Skeletal muscle satellite cell (primary cell): ENCODE results near the gene MAGI2.
"Not testable (repeated sequence)": the region's sequence is repeated elsewhere in the genome, so short reads cannot be mapped to it uniquely, and the experiment has no call there.

Experiments
- H3K27me3 ChIP-seq: 2 replicates; pipeline ENCODE4 v1.7.0; 2013; ENCODE audit warnings: low read length; ENCODE audit not compliant: control insufficient read depth, insufficient read depth
- H3K36me3 ChIP-seq: 2 replicates; pipeline ENCODE4 v1.7.0; 2013; ENCODE audit warnings: mild to moderate bottlenecking, control low read depth, low read length; ENCODE audit not compliant: insufficient read depth
- H3K4me1 ChIP-seq: 2 replicates; pipeline ENCODE4 v1.7.0; 2013; ENCODE audit warnings: low read length; ENCODE audit not compliant: control insufficient read depth, insufficient read depth
- H3K4me2 ChIP-seq: 2 replicates; pipeline ENCODE4 v1.7.0; 2013; ENCODE audit warnings: mild to moderate bottlenecking, low read length
- H3K4me3 ChIP-seq: 2 replicates; pipeline ENCODE4 v1.7.0; 2013; ENCODE audit warnings: low read length
- H3K9ac ChIP-seq: 2 replicates; pipeline ENCODE4 v1.7.0; 2013; ENCODE audit warnings: mild to moderate bottlenecking, low read depth, low read length, moderate library complexity
- H3K9me3 ChIP-seq: replicated peaks from 2 replicates; pipeline ENCODE4 v1.7.0; 2013; ENCODE audit warnings: mild to moderate bottlenecking, control low read depth, low read length

MAGI2 gene

GRCh38 chr7:78616539-78616938 lies 836.9 kb downstream of the MAGI2 start:
- Histone ChIP-seq H3K27me3 (no peaks in the 10 kb centered on the region), H3K9ac (no peak overlapping the region), H3K4me1 (no peaks in the 10 kb centered on the region), H3K36me3 (no peaks in the 10 kb centered on the region), H3K4me3 (no peak overlapping the region), H3K4me2 (no peak overlapping the region), H3K9me3 (no peaks in the 10 kb centered on the region)

DNA sequence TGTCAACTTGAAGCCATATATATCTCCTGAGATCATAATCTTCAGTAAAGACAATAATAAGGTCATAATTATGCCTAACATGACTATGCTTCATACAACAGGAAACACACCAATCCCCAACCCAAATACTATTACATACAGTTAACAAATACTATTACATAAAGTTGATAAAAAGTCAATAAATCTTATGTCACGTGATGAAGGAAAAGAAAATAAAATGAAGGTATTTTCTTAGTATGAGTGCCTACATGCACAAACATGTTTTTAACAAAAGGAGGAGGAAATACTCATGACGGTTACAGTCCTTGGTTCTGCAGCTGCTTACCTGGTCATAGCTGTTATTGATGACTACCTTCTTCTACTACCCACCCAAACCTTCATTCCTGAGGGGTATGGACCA lies 844.2 kb downstream of the MAGI2 start:
- Histone ChIP-seq H3K4me2 (no peak overlapping the region), H3K4me3 (no peak overlapping the region), H3K4me1 (peaks cover 9% of the 10 kb centered on the region), H3K36me3 (no peaks in the 10 kb centered on the region), H3K27me3 (no peaks in the 10 kb centered on the region), H3K9ac (no peak overlapping the region), H3K9me3 (no peaks in the 10 kb centered on the region)

- Histone ChIP-seq H3K4me3 (no peak overlapping the region), H3K4me1 (peaks cover 9% of the 10 kb centered on the region), H3K9me3 (no peaks in the 10 kb centered on the region), H3K9ac (no peak overlapping the region), H3K36me3 (no peaks in the 10 kb centered on the region), H3K27me3 (no peaks in the 10 kb centered on the region), H3K4me2 (no peak overlapping the region)
Measured at GRCh38 chr7:78607099-78607498, 846.4 kb downstream of the MAGI2 start.

DNA sequence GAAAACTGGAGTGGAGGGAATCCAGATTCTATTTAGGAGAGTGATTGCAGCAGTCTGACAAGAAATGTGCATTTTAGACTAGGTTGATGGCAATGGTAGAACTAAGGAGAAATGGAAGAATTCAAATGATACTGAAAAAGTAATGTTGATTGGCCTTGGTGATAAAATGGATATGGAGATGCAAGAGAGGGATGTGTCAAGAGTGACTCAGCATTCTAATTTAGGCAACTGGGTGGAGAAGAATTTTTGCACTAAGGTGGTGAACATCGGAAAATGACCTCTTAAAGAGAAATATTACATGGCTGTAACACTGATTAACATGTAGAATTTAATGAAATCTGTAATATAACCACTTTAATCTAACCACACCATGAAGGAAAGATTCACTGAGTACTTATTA lies 848.3 kb downstream of the MAGI2 start:
- Histone ChIP-seq H3K9ac (no peak overlapping the region), H3K36me3 (no peaks in the 10 kb centered on the region), H3K9me3 (no peaks in the 10 kb centered on the region), H3K4me1 (peaks cover 9% of the 10 kb centered on the region), H3K4me3 (no peak overlapping the region), H3K27me3 (no peaks in the 10 kb centered on the region), H3K4me2 (no peak overlapping the region)

DNA sequence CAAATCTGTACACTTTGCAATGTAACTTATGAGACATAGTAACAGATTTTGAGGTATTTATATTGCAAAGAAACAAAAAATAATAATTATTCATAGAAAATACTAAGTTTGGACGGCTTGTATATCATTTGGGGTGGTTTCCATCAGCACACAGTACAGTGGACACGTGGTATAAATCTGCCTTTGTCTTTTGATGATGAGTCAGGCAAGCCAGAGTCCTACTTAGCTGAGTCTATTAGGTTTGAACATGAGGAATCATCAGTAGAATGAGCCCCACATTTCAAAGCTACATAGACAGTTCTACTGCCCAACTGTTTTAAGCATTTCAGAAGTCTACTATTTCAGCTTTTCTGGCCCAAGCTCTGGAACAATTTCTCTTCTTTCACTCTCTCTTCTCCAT lies 851.7 kb downstream of the MAGI2 start:
- H3K4me1 ChIP-seq, result peaks cover 9% of the 10 kb centered on the region
- H3K36me3 ChIP-seq, result no peaks in the 10 kb centered on the region
- H3K27me3 ChIP-seq, result no peaks in the 10 kb centered on the region
- no peak overlapping the region for H3K4me3 ChIP-seq
- no peak overlapping the region for H3K4me2 ChIP-seq
- H3K9ac ChIP-seq, result no peak overlapping the region
- H3K9me3 ChIP-seq, result no peaks in the 10 kb centered on the region

GRCh38 chr7:78594156-78594555 lies 859.3 kb downstream of the MAGI2 start:
- Histone ChIP-seq H3K36me3 (no peaks in the 10 kb centered on the region), H3K4me1 (peaks cover 4% of the 10 kb centered on the region), H3K9ac (no peak overlapping the region), H3K9me3 (no peaks in the 10 kb centered on the region), H3K4me2 (no peak overlapping the region), H3K27me3 (no peaks in the 10 kb centered on the region), H3K4me3 (no peak overlapping the region)

DNA sequence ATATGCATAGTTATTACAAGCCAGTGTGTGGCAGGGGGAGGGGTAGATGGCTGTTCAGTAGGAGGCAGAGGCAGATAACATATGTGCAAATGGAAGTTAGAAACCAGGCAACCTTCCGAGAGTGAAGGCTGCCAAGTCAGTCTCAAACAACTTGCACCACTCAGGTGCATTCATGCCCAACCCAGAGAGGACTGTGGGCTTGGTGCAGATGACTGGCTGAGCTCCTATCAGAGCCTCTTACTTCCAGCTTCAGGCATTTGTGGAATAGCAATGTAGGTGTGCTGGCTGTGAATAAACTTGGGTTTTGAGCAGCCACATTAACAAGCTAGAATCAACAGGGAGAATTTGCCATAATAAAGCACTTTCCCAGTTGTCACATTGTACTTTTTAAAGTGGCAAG lies 865.1 kb downstream of the MAGI2 start:
- no peak overlapping the region for H3K4me2 ChIP-seq

GRCh38 chr7:78587443-78588044 lies 865.9 kb downstream of the MAGI2 start:
- Histone ChIP-seq H3K9me3 (no peaks in the 10 kb centered on the region), H3K4me1 (no peaks in the 10 kb centered on the region), H3K36me3 (no peaks in the 10 kb centered on the region), H3K4me2 (no peak overlapping the region), H3K27me3 (no peaks in the 10 kb centered on the region), H3K9ac (no peak overlapping the region), H3K4me3 (no peak overlapping the region)

More for the DNA sequence above, 865.1 kb downstream of the MAGI2 start:
- no peak overlapping the region for H3K4me3 ChIP-seq
- H3K9me3 ChIP-seq, result no peaks in the 10 kb centered on the region
- no peaks in the 10 kb centered on the region for H3K36me3 ChIP-seq
- no peaks in the 10 kb centered on the region for H3K27me3 ChIP-seq
- no peak overlapping the region for H3K9ac ChIP-seq
- H3K4me1 ChIP-seq, result no peaks in the 10 kb centered on the region

DNA sequence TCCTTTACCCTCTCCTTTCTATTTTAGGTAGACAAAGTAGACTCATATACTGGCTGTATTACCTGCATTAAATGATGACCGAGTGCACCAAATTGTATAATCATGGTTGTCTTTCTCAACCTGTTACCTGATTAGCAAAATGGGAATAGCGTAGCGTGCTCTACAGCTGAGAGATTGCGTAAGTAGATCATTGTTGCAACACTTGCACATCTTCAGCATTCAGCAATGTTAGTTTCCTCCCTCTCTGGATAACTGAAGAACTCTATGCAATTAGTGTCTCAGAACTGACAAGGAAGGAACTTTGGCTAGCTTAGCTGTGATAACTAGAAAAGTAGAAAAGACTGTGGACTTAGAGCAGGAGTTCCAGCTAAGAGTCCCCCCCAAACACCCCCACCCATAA lies 867.5 kb downstream of the MAGI2 start:
- no peaks in the 10 kb centered on the region for H3K27me3 ChIP-seq

GRCh38 chr7:78578686-78579085 lies 874.8 kb downstream of the MAGI2 start:
- Histone ChIP-seq H3K27me3 (no peaks in the 10 kb centered on the region), H3K36me3 (no peaks in the 10 kb centered on the region), H3K9ac (no peak overlapping the region), H3K4me2 (no peak overlapping the region), H3K4me1 (no peaks in the 10 kb centered on the region), H3K9me3 (no peaks in the 10 kb centered on the region), H3K4me3 (no peak overlapping the region)

More for the DNA sequence above, 867.5 kb downstream of the MAGI2 start:
- Histone ChIP-seq H3K36me3 (no peaks in the 10 kb centered on the region), H3K4me2 (no peak overlapping the region), H3K4me3 (no peak overlapping the region), H3K9ac (no peak overlapping the region), H3K4me1 (no peaks in the 10 kb centered on the region), H3K9me3 (no peaks in the 10 kb centered on the region)

DNA sequence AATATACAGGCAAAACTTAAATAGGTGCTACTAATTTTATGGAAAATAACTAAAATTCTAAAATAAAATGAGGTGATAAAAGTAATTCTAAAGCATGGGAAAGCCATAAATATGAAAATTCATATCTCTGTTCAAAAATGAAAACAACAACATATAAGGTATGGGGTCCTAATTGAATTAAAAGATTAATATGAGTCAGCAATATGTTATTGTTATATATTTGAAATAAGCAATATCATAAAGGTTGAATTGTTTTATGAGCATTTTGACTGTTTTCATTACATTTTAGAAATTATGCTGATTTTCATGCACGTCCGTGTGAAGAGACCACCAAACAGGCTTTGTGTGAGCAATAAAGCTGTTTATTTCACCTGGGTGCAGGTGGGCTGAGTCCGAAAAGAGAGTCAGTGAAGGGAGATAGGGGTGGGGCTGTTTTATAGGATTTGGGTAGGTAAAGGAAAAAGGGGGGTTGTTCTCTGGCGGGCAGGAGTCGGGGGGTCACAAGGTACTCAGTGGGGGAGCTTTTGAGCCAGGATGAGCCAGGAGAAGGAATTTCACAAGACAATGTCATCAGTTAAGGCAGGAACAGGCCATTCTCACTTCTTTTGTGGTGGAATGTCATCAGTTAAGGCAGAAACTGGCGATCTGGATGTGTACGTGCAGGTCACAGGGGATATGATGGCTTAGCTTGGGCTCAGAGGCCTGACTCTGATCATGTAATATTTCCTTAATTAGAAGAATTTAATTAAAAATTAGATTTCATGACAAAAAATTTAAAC lies 876.1 kb downstream of the MAGI2 start:
- not testable (repeated sequence) for H3K9ac ChIP-seq, H3K36me3 ChIP-seq, H3K27me3 ChIP-seq, H3K4me3 ChIP-seq, H3K4me2 ChIP-seq, H3K9me3 ChIP-seq, H3K4me1 ChIP-seq

GRCh38 chr7:78576236-78576635 lies 877.2 kb downstream of the MAGI2 start:
- no peaks in the 10 kb centered on the region for H3K4me1 ChIP-seq
- H3K4me3 ChIP-seq, result no peak overlapping the region
- no peak overlapping the region for H3K9ac ChIP-seq

More at GRCh38 chr7:78576236-78576635, 877.2 kb downstream of the MAGI2 start:
- Histone ChIP-seq H3K27me3 (no peaks in the 10 kb centered on the region), H3K36me3 (no peaks in the 10 kb centered on the region), H3K4me2 (no peak overlapping the region), H3K9me3 (no peaks in the 10 kb centered on the region)
